Rectal smooth muscle tissue (tissue), 1 donor: ENCODE results near the gene ZDHHC4.
"Not testable (repeated sequence)": the region's sequence is repeated elsewhere in the genome, so short reads cannot be mapped to it uniquely, and the experiment has no call there.

Experiments
- H3K27ac ChIP-seq: one replicate; pipeline ENCODE4 v1.7.0; 2013; ENCODE audit warnings: low read depth, low read length, inconsistent platforms
- H3K27me3 ChIP-seq: one replicate; pipeline ENCODE4 v1.7.0; 2013; ENCODE audit warnings: low read length; ENCODE audit not compliant: control insufficient read depth, insufficient read depth
- H3K36me3 ChIP-seq: one replicate; pipeline ENCODE4 v1.7.0; 2013; ENCODE audit warnings: low read length; ENCODE audit not compliant: control insufficient read depth, insufficient read depth
- H3K4me1 ChIP-seq: one replicate; pipeline ENCODE4 v1.7.0; 2013; ENCODE audit warnings: low read length; ENCODE audit not compliant: control insufficient read depth, insufficient read depth
- H3K4me3 ChIP-seq: one replicate; pipeline ENCODE4 v1.7.0; 2013; ENCODE audit warnings: low read length
- H3K9ac ChIP-seq: one replicate; pipeline ENCODE4 v1.7.0; 2013; ENCODE audit warnings: low read length

ZDHHC4 gene

DNA sequence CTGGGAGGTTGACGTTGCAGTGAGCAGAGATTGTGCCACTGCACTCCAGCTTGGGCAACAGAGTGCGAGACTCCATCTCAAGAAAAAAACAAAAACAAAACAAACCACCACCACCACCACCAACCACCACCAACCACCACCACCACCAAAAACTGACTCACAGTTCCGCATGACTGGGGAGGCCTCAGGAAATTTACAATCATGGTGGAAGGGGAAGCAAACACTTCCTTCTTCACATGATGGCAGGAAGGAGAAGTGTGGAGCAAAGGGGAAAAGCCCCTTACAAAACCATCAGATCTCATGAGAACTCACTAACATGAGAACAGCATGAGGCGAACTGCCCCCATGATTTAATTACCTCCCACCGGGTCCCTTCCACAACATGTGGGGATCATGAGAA is 57.7 kb downstream of the ZDHHC4 start:
- not testable (repeated sequence) for H3K4me3 ChIP-seq, H3K4me1 ChIP-seq, H3K27ac ChIP-seq, H3K36me3 ChIP-seq, H3K27me3 ChIP-seq, H3K9ac ChIP-seq

DNA sequence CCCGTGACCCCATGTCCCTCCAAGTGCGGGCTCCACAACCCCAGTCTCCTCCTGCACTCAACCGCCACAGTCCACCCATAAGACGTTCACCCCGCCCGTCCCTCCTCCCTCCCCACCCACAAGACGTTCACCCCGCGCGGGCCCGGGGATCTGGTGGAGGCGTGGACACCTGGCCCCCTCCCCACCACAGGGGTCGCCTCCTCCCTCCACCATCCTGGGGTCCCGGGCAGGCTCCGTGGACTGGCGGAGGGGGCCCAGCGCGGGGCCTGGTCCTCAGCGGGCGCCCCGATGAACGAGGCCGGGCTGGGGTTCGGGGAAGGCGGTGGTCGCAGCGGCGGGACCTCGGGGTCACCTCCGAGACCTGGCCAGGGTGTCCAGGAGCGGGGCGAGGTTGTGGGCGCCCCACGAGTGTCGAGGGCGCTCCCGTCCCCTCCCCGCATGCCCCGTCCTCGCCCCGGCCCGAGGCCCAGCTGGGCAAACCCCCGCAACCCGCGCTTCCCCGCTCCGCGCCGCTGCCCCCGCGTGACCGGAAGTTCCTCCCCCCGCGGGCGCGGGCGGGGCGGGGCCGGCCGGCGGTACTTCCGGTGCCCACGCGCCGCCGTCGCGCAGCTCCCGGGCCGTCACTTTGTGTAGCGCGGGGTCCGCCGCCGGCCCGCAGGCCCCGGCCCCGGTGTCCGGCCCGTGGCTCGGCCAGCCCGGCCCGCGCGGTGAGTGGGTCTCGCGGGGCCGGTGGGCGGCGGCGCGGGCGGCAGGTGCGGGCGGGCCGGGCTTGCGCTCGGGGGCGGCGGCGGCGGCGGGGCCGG is 59.7 kb downstream of the ZDHHC4 start, which contains the start of gene ZNF316:
TSS of gene ZNF316 (plus strand) at position 578 of the 803 bp plus-strand sequence. CDS start 5,092 bp downstream, outside the sequence.
- Histone ChIP-seq H3K9ac (peak within 1 kb of the TSS; percentile 62), H3K27ac (peak within 1 kb of the TSS; percentile 68), H3K4me3 (peak within 1 kb of the TSS; percentile 80), H3K4me1 (no peaks in the 10 kb centered on the region), H3K36me3 (peaks cover 4% of the 10 kb centered on the region), H3K27me3 (no peaks in the 10 kb centered on the region)

DNA sequence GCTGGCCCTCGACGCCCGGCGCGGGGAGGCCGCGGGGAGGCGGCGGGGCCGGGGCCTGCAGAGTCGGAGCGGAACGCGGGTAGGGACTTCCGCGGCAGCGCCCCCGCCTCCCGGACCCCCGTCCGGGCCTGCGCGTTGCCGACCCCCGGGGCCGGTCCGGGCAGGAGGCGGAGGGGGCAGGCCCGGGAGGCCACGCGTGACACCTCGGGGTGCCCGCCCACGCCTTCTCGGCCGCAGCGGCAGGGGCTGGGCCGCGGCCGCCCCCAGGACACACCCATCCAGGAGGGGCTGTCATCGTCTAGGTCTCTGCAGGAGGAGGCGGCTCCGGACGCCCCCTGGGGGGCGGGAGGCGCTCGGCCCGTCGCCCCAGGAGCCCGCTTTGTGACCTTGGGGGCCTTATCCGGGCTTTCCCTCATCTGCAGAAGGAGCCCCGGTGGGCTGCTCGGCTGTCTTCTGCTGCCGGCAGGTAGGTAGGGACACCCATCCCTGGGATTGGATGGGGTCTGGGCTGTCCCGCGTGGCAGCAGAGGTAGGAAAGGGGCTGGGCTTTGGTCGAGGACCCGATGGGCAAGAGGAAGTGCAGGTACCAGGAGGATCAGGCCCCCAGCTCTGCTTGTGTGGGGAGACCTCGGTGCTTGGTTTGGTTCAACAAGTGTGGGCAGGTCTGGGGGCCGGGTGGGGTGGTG is 60.4 kb downstream of the ZDHHC4 start:
- Histone ChIP-seq H3K4me3 (peak overlapping the region; percentile 80), H3K9ac (peak overlapping the region; percentile 35), H3K27ac (peak overlapping the region; percentile 39), H3K36me3 (peaks cover 10% of the 10 kb centered on the region), H3K4me1 (no peaks in the 10 kb centered on the region), H3K27me3 (no peaks in the 10 kb centered on the region)
